Measurements from ENCODE around the gene THSD7A.

Gene THSD7A

GRCh38 chr7:11749629-11750028 is 82.4 kb downstream of the THSD7A start:
- no peak for FAIRE-seq

- no peak for FAIRE-seq
Observed at GRCh38 chr7:11748884-11749283, 83.1 kb downstream of the THSD7A start.

DNA sequence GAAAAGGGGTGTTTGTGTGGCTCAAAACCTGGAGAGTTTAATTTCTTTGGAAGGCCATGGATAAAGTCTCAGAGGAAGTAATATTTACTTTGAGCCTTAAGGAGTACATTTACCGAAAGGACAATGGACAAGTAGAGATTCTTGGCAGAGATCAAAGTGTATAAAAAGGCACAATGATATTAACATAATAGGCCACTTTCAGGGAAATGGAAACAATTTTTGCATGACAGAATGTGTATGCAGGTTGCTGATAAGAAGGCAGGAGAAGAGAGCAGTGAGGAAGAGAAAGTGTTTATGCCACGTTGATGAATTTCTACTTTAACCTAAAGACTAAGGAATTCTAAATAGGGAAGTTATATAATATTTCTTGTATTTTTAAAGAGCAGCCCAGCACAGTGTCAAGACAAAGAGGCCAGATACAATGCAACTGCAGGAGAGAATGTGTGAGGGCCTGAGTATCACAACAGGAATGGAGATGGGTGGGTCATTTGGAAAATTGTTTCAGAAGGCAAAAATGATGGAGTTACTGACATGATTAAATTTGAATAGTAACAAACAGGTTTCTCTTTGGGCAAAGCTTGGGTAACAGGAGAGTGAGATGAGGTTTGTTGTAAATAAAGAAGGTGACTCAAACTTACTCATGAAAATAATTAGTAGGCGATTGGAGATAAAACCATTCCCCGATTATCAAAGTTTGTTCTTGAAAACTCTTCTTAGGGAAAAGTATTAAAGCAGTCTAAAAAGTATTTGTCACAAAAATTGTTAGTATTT is 84.1 kb downstream of the THSD7A start:
- FAIRE-seq, result no peak

DNA sequence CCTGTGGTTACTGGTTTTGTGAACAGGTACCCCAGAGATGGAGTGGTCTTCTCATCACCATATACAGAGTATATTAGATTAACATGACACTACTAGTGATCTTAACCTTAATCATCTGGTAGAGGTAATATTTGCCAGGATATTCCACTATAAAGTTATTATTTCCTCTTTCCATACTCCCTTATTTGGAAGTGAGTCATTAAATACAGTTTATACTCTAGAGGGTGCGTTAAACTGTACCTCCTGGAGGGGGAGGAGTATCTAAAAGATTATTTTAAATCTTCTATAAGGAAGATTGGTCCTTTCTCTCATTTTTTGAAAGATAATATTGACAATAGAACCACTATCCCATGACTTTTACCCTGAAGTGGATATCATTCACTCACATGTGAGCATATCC is 85.4 kb downstream of the THSD7A start:
- no peak for FAIRE-seq

DNA sequence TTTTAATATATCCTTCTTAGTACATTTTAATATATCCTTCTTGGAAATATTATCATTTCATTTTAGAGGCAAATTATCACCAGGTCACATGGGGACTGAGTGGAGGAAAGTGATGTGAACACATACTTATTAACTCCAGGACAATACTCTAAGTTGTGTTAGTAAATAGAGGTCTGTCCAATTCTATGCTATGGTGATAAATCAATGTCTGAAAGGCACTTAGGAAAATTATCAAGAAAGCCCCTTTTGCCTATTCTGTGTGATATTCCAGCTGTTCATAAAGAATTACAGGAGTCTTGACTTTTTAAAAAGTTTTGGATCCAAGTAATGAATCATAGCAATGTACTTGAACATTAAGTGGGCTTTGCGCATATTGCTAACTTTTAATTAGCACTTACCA is 88.5 kb downstream of the THSD7A start:
- no peak for FAIRE-seq

DNA sequence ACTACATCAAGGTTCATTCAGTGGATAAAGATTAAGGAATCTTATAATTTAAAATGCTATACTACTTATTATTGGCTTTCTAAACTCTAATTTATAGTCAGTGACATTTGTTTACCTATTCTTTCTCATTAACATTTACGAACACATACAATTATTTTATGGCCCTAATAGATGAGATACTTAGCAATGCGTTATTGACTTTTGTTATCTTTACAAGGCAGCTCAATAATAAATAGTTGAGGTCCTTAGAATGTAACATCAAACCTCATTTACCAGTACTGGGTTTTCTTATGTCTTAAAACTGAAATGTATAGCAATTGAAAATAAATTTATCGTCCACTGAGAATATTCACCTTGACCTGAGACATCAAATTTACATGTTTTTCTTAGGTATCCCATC is 89.0 kb downstream of the THSD7A start:
- no peak for FAIRE-seq

GRCh38 chr7:11742496-11742895 is 89.5 kb downstream of the THSD7A start:
- FAIRE-seq, result no peak

DNA sequence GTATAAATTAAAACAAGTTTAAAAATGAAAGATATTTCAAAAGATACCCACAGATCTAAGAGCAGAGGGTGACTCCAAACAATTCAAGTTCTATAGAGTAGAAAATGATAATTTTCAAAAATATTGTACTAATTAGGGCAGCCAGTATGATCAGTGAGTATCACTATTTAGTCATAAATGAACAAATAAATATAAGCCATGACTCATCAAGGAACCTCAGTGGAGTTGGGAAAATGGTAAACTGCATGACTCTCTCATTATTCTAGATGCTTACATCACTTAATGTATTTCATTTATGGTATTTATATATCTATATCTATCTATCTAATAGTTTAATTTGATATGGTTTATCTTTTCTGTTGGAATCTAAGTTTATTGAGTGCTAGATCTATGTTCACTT is 94.3 kb downstream of the THSD7A start:
- no peak for FAIRE-seq

- no peak for FAIRE-seq
Observed at GRCh38 chr7:11732207-11732606, 99.8 kb downstream of the THSD7A start.

DNA sequence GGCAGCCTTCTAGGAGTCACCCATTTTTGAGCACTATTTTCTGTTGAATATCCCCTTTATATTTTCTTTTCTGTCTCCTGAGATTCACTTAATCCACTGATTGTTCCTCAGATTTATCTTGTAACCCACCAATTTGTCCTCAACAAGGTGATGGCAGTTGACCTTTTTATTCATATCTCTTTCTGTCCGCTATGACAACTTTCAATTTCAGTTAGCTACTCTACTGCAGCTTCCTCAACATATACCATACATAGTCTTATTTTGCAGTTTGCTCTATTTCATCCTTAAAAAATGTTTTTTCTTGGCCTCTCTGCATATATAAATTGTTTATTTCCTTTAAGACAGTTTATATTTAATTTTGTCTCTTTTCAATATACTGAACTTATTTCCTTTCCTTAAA is 101.3 kb downstream of the THSD7A start:
- no peak for FAIRE-seq

- no peak for FAIRE-seq
Observed at GRCh38 chr7:11727864-11728263, 104.1 kb downstream of the THSD7A start.

DNA sequence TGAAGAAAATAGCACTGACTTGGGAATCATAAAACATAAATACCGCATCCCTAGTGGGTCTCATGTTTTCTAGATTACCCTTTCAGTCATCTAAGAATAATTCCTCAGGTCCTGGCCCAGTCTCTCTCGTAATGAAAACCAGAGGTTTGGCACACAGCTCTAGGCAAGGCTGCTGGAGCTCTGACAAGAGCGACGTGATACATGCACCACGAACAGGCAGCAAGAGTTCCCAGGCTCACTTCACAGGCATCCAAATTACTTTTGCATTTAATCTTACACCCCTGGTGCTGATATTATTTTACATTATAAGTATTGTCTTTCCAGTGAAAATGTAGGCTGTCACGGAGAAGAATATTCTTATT is 105.2 kb downstream of the THSD7A start:
- no peak for FAIRE-seq

GRCh38 chr7:11726001-11726793 is 105.8 kb downstream of the THSD7A start:
- no peak for FAIRE-seq

DNA sequence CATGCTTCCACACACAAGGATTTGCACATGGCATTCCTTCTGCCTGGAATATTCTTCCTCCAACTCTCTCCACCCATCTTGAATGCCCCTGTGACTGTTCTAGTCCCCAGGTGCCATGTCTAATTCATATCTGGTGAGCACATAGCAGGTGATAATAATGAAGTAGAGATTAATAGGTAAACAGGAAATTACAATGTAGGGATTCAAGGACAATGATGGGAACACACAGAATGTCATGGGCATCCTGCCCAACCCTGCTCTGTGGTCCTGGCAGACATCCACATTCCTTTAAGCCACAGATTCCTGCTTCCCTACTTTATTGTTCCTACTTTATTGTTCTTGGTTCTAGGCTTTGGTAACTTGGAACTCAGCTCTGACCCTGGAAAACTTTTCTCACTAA is 115.8 kb downstream of the THSD7A start:
- FAIRE-seq, result no peak

DNA sequence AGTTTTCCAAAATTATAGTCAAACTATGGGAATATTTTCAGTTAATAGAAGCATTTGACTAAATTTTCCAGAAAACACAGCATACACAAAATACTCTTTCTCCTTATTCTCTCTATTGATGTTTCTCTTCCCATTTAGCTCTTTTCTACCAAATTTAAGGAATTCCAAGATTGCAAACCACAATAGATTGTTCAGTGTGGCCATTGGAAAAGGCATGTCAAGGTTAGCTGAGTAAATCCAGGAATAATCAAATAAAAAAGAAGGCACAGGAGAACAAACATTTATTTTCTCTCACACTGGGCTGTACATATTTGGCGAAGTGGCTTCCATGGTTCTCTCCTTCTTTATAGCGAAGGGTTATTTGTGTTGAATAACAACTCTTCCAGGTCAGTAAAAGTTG is 117.3 kb downstream of the THSD7A start:
- no peak for FAIRE-seq

DNA sequence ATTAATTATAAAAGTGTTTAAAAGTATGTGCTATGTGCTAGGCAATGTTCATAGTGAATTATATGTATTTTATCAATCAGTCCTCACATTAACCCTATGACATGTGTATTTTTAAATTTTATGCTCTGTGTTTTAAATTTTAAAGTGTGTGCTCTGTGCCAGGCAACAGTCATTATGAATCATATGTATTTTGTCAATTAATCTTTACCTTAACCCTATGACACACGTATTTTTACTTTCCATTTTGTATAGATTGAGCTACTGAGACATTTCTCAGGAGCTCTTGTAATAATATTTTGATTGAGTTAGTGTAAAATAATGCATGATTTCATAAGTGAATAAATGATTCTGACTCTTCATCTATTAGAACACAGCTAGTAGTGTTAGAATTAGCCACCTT is 117.8 kb downstream of the THSD7A start:
- no peak for FAIRE-seq

DNA sequence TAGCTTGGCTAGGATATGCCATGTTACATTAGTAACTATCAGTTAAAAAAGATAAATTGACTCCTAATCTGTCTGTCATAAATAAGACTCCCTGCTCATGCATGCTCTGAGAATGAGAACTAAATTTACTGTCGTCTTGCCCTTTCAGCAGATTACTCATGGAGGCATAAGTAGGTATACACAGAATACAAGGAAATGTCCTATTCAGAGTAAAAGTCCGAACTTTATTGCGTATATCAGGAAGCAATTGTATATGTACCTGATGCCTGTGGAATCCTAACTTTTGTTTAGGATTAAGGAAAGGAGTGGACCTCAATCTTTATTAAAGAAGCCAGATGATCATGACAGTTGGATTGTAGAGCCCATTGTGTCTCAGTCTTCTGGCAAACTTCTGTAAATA is 118.6 kb downstream of the THSD7A start:
- FAIRE-seq, result no peak

- FAIRE-seq, result no peak
Observed at GRCh38 chr7:11710377-11710776, 121.6 kb downstream of the THSD7A start.

GRCh38 chr7:11709196-11709595 is 122.8 kb downstream of the THSD7A start:
- FAIRE-seq, result no peak

DNA sequence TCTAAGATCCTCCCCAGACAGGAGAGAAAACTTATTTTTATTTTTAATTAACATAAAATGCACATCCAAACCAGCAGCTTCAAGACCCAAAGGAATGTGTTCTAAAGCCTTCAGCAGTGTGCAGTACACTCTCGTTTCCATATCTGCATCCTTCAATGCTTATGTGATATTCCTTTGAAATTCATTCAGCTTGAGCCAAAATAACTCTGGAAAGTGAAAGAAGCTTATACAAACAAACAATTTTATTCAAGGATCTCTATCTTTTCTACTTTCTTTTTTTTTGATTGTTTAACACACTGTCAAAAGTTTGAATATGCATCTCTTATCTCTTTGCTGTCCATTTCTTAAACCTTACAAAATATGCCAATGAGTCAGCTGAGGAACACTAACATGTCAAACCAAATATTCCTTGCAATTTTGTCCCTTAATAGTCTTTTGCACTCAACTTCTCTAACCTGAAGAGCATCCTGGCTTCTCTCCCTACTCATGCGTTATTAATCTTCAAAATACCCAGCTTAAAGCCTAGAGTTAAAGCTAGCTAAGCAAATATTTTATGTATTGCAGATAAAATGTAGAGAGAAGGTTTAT is 124.3 kb downstream of the THSD7A start:
- no peak for FAIRE-seq

DNA sequence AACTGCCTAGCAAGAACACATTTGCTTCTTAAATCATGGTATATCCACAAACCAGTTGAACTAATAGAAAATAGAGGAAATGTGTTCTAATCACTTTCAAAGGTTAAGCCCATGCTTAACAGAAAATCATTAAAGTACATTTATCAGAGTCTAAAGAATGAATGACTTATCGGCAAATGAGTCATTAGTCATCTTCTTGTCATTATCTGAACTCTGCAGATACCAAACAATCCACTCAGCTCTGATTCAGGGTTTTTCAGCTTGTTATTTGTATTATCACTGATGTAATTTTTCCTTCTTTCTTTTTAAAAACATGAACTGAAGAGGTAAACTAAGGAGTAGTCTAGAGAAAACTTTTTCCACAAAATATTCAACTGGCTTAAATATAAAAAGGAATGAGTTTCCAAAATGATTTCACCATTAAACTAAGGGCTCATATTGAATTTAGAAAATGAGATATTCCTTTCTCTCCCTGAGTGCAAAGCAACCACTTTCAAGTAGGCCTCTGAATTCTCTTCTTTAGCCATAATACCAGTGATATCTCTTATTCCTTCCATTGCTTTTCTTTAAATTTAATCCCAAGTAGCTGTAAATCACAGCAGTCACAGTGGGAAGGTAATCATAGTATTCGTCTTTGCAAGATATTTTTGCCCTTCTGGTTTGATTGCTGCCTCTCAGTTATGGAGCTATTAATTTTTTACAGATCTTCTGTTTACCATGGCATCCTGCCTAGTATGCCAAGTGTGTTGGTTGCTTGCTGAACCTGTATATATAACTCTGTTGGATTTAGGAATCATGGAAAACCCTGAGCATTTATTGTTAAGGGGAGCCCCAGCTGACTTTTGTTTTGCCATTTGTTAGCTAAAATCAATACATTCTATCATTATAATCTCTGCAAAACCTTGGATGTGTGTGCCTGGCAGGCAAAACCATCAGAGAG is 125.1 kb downstream of the THSD7A start:
- no peak for FAIRE-seq

DNA sequence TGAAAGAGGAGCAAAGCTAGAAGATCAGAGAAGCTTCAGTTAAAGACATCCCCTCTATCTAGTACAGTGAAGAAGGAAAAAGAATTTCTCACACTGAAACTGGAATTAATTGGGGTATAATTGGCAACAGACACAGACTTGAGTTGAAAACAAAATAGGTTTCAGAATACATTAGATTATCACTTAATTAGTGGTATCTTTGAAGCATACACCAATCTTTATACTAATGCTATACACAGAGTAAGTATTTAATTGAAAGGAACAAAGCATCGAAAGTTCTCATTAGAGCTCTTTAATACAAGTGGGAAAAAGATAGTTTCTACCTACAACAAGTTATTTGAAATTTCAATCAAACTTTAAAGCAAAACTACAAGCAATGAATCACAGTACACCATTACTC is 128.2 kb downstream of the THSD7A start:
- FAIRE-seq, result no peak

GRCh38 chr7:11702938-11703337 is 129.1 kb downstream of the THSD7A start:
- FAIRE-seq, result no peak
